ENCODE data around the gene PCDHGB5. TPM values are rescaled to one million over a fixed set of nuclear protein-coding genes. Genes with fewer than 3 reads are reported as not detected.

PCDHGB5 gene
- total RNA-seq, 1 donor from 2014 or later: 19.6 TPM

- no peaks in the 10 kb centered on the region for H3K4me1 ChIP-seq
- H3K9me3 ChIP-seq: peaks cover 97 to 98% of the 10 kb centered on the region in 2 donors
- H3K4me3 ChIP-seq: no peak overlapping the region
- H3K36me3 ChIP-seq: no peaks in the 10 kb centered on the region
- no peak overlapping the region for H3K27ac ChIP-seq
- intact Hi-C loops (cut with DNase I): no loop called here
- no peaks in the 10 kb centered on the region for H3K27me3 ChIP-seq
- TF ChIP-seq CTCF (IDR thresholded peaks at IDR 0.05): no peak
- DNase-seq (ENCODE audit: low spot score in 2 of 2): no peak
These were observed 35.0 kb upstream of the PCDHGB5 start for GRCh38 chr5:141362719-141363118.

- TF ChIP-seq CTCF (IDR thresholded peaks at IDR 0.05): no peak
- DNase-seq (ENCODE audit: low spot score in 2 of 2): no peak
- no peaks in the 10 kb centered on the region for H3K36me3 ChIP-seq
- intact Hi-C loops (cut with DNase I): no loop called here
- no peak within 1 kb of the TSS for H3K27ac ChIP-seq
- H3K4me1 ChIP-seq: no peaks in the 10 kb centered on the region
- peak within 1 kb of the TSS; percentile 31 to 35 for H3K4me3 ChIP-seq
- no peaks in the 10 kb centered on the region for H3K27me3 ChIP-seq
- peaks cover 93 to 98% of the 10 kb centered on the region in 2 donors for H3K9me3 ChIP-seq
These were observed 33.6 kb upstream of the PCDHGB5 start, which contains the start of gene PCDHGA5 for GRCh38 chr5:141363952-141364660. PCDHGA5 (plus strand) TSS chr5:141364162; CDS start chr5:141364331, 169 bp downstream.

- no peak for TF ChIP-seq CTCF (IDR thresholded peaks at IDR 0.05)
- Histone ChIP-seq H3K36me3 (no peaks in the 10 kb centered on the region), H3K9me3 (peaks cover 93 to 98% of the 10 kb centered on the region in 2 donors), H3K27me3 (no peaks in the 10 kb centered on the region), H3K4me1 (no peaks in the 10 kb centered on the region), H3K27ac (no peak overlapping the region), H3K4me3 (peak overlapping the region in 1 of 2 donors; percentile 13)
- intact Hi-C loops (cut with DNase I): no loop called here
- DNase-seq (ENCODE audit: low spot score in 2 of 2): no peak
These were observed 31.5 kb upstream of the PCDHGB5 start for GRCh38 chr5:141366016-141366896.

GRCh38 chr5:141369994-141370848 is 27.5 kb upstream of the PCDHGB5 start, which contains the start of gene PCDHGB3:
PCDHGB3 (plus strand) TSS chr5:141370242; CDS start chr5:141370395, 153 bp downstream.
- intact Hi-C loops (cut with DNase I): no loop called here
- no peak for DNase-seq (ENCODE audit: low spot score in 2 of 2)

More at GRCh38 chr5:141369994-141370848, 27.5 kb upstream of the PCDHGB5 start, which contains the start of gene PCDHGB3:
- no peaks in the 10 kb centered on the region for H3K36me3 ChIP-seq
- no peaks in the 10 kb centered on the region for H3K4me1 ChIP-seq
- no peak within 1 kb of the TSS for H3K27ac ChIP-seq
- H3K4me3 ChIP-seq: peak within 1 kb of the TSS; percentile 14 to 24
- no peaks in the 10 kb centered on the region for H3K27me3 ChIP-seq
- H3K9me3 ChIP-seq: peaks cover 94 to 100% of the 10 kb centered on the region in 2 donors
- TF ChIP-seq CTCF (IDR thresholded peaks at IDR 0.05): no peak
